ENCODE data around the gene PPM1J.

GRCh38 chr1:112686417-112686816, 28.7 kb downstream of the PPM1J start:
- no peak for TF ChIP-seq POLR2A (IDR thresholded peaks at IDR 0.05; ENCODE audit: low read depth)
- no peak for TF ChIP-seq CTCF (IDR thresholded peaks at IDR 0.05)

Measured in esophagus muscularis mucosa (tissue), 3 donors.